ENCODE results near the gene UBR3.
A peak's percentile ranks its signal among the peaks of the same experiment; 100 is the strongest.

UBR3 gene

DNA sequence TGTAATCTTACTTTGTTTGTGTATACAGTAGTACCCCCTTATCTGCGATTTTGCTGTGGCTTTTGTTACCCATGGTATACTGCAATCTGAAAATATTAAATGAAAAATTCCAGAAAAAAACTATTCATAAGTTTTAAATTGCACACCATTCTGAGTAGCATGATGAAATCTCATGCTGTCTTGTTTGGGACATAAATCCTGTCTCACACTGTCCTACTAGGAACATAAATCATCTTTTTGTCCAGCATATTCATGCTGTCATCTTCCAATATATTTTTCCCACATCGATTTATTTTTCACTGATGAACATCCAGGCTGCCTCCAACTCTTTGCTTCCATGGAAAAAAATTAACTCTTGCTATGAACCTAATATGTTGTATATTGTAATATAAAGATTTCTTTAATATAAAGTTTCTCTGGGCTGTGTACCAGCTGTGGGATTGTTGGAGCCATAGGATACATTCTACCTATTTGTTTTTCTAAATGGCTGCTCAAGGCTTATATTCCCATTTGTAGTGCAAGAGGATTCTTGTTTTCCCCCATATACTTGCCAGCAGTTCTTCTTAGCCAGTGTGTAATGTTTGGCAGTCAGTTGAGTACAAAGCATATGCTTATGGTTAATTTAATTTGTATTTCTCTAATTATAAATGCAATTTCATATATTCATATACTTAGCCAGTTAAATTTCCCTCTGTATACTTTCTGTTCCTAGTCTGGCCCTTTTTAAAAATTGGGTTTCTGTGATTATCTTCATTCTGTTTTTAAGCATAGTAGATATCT is 236.4 kb downstream of the UBR3 start:
- no peak for DNase-seq

DNA sequence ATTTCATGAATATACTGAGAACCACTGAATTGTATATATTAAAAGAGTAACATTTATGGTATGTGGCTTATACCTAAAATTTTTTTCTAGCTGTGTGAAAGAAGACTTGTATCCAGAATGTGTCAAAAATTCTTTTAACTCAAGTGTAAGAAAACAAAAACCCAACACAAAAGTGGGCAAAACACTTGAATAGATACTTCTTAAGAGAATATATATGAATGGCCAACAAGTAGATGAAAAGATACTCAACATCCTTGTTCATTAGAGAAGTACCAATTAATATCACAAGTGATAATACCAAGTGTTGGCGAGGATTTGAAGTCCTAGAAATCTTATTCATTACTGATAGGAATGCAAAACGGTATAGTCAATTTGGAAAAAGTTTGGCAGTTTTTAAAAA is 243.5 kb downstream of the UBR3 start:
- DNase-seq: no peak

GRCh38 chr2:170073288-170073687 is 246.0 kb downstream of the UBR3 start:
- no peak for DNase-seq

DNA sequence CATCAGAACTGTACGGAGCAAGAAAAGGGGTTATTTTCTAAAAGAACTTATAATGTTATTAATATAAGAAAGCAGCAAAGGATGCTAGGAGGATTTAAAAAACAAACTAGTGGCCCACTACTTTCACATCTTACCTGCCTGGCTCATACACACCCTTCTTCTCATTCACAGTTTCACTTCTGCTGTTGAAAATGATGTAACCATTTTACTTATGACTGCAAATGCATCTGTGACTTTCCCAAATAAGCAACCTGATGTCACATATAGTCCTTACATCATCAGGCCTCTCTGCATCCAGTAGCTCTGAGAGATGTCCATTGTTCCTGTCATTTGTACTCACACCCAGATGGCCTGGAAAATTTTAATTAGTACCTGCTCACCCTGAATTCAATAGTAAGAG is 248.9 kb downstream of the UBR3 start:
- no peak for DNase-seq

GRCh38 chr2:170077830-170078569 is 250.7 kb downstream of the UBR3 start:
- DNase-seq: peak in 1 of 3 donors; percentile 3

DNA sequence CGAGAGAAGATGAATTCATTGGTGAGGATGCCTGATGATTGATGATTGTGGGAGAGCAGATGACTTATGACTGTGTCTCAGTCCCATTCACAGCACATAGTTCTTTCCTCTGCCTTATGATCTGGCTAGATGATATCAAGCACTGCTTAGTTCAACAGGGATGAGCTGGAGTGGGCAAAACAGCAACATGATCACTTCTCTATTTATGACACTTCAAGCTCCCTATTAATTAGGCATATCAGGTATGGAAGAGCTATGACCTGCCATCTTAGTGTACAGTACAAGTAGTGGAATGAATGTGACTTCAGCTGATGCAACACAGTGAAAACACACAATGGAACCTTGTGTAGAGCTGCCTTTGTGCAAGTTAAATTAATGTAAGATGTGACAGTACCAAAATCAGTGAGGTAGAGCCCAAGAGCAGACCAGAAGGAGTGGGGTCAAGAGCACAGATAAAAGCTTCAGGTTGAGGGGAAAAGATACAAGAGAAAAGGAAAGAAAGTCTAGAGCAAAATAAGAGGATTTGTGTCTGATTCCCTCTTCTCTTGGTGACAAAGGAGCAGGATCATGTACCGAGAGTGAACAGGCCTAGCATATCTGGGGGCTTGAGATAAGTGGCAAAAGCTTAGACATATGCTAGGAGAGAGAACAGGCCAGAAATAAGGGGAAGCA is 257.7 kb downstream of the UBR3 start:
- DNase-seq: no peak

DNA sequence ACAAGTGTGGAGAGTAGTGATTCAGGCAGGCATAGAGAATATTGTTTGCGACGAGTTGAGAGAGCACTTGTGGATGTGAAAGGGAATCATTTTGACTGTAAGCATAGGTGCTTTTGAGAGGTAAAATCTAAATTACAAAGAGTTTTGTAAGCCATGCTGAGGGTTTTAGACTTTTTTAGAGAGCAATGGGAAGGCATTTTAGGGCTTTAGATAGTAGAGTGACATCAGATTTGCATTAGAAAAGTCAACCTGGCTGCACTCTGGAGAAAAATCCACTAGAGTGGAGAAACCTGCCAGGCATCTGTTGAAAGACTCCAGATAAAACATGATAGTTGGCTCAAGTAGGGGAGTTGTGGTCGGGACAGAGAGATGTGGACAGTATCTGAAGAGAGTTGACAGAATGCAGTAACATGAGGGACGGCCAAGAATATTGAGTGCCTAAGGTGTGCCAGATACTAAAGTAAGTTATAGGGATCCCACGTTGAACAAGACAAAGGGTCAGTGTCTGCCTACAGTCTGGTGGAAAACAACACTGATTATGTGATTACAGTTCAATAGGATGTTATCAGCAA is 258.9 kb downstream of the UBR3 start:
- no peak for DNase-seq

DNA sequence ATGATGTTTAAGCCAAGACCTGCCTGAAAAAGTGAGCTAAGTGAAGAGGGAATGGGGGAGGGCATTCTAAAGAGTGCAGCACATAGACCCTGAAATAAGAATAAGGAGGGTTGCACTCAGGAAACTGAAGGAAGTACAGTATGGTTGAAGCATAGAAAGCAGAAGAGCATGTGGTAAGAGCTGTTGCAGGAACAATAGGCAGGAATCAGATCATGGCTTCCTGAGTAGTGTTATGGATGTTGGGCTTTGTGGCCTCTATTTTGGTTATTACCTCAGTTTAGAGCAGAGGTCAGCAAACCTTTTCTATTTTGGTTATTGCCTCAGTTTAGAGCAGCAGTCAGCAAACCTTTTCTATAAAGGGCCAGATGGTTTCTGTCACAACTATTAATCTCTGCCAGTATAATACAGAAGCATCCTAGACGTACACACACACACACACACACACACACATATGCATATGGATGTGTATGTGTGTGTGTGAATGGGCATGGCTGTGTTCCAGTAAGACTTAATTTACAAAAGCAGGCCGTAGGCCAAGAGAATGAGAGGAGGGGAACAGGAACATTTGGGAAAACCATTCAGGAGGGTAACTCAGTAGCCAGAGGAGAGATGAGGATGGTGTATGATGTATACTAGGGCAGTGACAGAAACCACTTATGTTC is 259.6 kb downstream of the UBR3 start:
- no peak for DNase-seq

GRCh38 chr2:170087413-170087793 is 260.1 kb downstream of the UBR3 start:
- no peak for DNase-seq

- no peak for DNase-seq
Observed at GRCh38 chr2:170088776-170089175, 261.5 kb downstream of the UBR3 start.

- DNase-seq: no peak
Observed at GRCh38 chr2:170090229-170090628, 263.0 kb downstream of the UBR3 start.

DNA sequence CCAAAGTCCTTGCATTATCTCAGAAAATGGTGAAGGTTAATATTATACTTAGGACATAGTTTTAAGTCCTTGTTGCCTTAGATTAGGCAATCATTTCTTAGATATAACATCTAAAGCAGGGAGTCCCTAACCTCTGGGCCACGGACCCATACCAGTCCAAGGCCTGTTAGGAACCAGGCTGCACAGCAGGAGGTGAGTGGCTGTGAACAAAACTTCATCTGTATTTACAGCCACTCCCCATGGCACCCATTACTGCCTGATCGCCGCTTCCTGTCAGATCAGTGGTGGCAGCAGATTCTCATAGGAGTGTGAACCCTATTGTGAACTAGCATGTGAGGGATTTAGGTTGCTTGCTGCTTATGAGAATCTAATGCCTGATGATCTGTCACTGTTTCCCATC is 264.2 kb downstream of the UBR3 start:
- DNase-seq: no peak

DNA sequence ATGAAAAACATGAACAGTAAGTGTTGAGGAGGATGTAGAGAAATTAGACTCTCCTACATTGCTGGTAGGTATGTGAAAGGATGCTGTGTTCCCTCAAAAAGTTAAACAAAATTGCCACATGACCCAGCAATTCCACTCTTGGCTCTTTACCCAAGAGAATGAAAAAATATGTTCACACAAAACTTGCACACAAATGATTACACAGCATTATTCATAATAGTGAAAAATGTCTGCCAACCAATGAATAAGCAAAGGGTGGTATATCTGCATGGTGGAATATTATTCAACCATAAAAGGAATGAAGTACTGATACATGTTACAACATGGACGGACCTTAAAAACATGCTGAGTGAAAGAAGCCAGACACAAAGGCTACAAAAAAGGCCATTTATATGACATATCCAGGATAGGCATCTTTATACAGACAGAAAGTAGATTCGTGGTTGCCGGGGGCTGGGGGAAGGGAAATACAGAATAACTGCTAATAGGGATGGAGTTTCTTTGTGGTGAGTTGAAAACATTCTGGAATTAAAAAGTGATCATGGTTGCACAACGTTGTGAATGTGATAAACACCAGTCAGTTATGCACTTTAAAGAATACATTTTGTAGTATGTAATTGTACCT is 265.3 kb downstream of the UBR3 start:
- DNase-seq: no peak

DNA sequence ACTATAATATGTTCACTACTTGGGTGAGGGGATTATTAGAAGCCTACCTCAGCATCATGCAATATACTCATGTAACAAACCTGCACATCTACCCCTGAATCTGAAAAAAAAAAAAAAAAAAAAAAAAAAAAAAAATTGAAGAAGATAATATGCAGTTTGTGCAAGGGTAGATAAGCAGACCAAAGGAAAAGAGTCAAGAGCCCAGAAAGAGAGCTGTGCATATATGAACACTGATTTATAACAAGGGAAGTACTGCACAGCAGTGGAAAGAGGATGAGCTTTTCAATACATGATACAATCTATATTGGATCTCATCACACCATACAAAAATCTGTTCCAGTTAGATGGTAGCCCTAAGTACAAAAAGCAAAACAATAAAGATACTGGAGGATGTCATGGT is 268.1 kb downstream of the UBR3 start:
- DNase-seq: no peak

DNA sequence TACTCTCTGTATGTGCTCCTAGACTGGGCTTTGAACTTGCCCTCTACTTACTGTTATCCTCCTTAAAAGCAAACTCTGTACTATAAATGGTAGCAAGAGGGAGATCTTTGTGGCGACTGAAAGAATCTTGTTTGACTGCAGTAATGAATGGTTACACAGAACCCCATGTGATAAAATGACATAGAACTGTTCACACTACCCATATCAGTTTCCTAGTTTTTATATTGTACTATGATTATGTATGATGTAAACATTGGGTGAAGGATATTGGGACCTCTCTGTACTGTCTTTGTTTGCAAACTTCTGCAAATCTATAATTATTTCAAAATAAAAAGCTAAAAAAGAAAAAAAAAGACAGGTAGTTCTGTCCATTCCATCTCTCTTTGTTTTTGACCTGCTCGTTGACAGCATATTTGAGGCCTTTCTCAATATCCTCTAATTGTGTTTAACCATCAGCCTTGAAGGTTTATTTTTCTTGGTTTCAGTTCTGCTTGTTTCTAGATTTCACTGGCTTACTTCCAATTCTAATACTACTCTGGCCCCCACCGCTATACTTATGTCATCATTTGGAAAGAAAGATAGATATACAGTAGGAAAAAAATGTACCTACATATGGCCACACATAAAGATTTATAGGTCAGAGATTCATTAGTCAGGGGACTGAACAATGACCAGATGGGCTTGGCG is 271.5 kb downstream of the UBR3 start:
- DNase-seq: no peak

- no peak for DNase-seq
Observed at GRCh38 chr2:170101789-170102188, 274.5 kb downstream of the UBR3 start.

- DNase-seq: no peak
Observed at GRCh38 chr2:170106102-170106840, 279.0 kb downstream of the UBR3 start.

- no peak for DNase-seq
Observed at GRCh38 chr2:170113168-170113894, 286.1 kb downstream of the UBR3 start.

DNA sequence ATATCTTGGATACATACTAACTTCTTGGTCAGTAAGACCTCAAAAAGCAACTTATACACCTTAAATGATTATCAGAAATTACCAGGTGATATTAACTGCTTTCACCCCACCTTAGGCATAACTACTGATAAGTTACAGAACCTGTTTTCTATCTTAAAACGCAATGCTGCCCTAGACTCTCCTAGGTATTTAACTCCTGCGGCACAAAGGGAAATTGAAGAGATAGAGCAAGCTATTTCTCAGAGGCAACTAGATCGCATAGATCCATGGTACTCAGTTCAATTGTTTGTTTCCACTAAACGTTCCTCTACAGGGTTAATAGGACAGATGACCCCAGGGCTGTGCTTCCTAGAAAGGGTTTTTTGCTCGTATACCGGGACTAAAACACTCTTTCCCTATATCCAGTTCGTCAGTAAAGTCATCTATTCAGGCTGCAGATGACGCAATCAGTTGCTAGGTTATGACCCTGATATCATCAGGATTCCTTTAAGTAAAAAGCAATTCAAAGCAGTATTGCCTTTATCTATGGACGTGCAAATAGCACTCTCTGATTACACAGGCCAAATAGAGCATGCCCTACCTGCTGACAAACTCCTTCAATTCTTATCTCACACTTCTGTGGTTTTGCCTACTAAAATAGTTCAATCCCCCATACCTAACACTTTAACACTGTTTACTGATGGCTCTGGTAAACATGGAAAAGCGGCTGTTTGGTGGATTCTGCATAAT is 288.4 kb downstream of the UBR3 start:
- no peak for DNase-seq

DNA sequence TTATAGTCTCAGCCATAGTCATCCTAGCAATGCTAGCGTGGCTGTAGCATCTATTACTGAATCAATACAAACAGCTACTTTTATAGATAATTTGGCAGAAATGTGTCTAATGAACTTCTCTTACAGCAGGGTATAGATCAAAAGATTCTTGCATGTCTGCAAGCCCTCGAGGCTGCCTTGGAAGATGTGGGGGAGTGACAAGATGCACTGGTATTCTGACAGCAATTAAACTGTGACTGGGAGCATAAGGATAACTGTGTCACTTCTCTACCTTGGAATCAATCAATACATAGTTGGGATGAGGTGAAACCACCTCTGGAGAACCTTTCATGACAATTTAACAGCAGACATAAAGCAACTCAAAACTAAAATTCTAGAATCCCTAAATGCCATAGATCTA is 291.4 kb downstream of the UBR3 start:
- no peak for DNase-seq
